Measurements from ENCODE around the gene NFIX.

NFIX gene

GRCh38 chr19:13033819-13034611 is 38.7 kb downstream of the NFIX start:
- Histone ChIP-seq H3K4me3 (ENCODE audit: low read length) (no peak overlapping the region), H3K36me3 (ENCODE audit: insufficient read depth, low read length) (no peaks in the 10 kb centered on the region), H3K4me1 (ENCODE audit: insufficient read depth, low read length) (peaks cover 2% of the 10 kb centered on the region; the same call in 1 of the 2 replicates), H3K27ac (ENCODE audit: low read depth, low read length) (no peak overlapping the region), H3K27me3 (ENCODE audit: insufficient read depth, low read length) (peaks cover 95% of the 10 kb centered on the region), H3K9me3 (ENCODE audit: insufficient read depth, low read depth, low read length) (no peaks in the 10 kb centered on the region), H3K9ac (ENCODE audit: low read depth, low read length) (no peak overlapping the region)
- WGBS = 62% methylated on average over 8 of the region's 8 CpGs

- WGBS = 95% methylated on average over 7 of the region's 8 CpGs
- no peaks in the 10 kb centered on the region for H3K36me3 ChIP-seq (ENCODE audit: insufficient read depth, low read length)
- H3K27me3 ChIP-seq (ENCODE audit: insufficient read depth, low read length) = peaks cover 95% of the 10 kb centered on the region
- no peak overlapping the region for H3K27ac ChIP-seq (ENCODE audit: low read depth, low read length)
- peaks cover 2% of the 10 kb centered on the region; the same call in 1 of the 2 replicates for H3K4me1 ChIP-seq (ENCODE audit: insufficient read depth, low read length)
- no peak overlapping the region for H3K9ac ChIP-seq (ENCODE audit: low read depth, low read length)
- H3K9me3 ChIP-seq (ENCODE audit: insufficient read depth, low read depth, low read length) = no peaks in the 10 kb centered on the region
- no peak overlapping the region for H3K4me3 ChIP-seq (ENCODE audit: low read length)
These were observed 39.4 kb downstream of the NFIX start for GRCh38 chr19:13034636-13035035.

GRCh38 chr19:13035820-13036365 is 40.6 kb downstream of the NFIX start:
- no peak overlapping the region for H3K27ac ChIP-seq (ENCODE audit: low read depth, low read length)
- 83% methylated on average over 13 of the region's 13 CpGs for WGBS
- H3K9me3 ChIP-seq (ENCODE audit: insufficient read depth, low read depth, low read length) = no peaks in the 10 kb centered on the region
- H3K9ac ChIP-seq (ENCODE audit: low read depth, low read length) = no peak overlapping the region
- no peaks in the 10 kb centered on the region for H3K36me3 ChIP-seq (ENCODE audit: insufficient read depth, low read length)
- H3K4me1 ChIP-seq (ENCODE audit: insufficient read depth, low read length) = peaks cover 2% of the 10 kb centered on the region; the same call in 1 of the 2 replicates
- peaks cover 95% of the 10 kb centered on the region for H3K27me3 ChIP-seq (ENCODE audit: insufficient read depth, low read length)
- no peak overlapping the region for H3K4me3 ChIP-seq (ENCODE audit: low read length)

- Histone ChIP-seq H3K27me3 (ENCODE audit: insufficient read depth, low read length) (peaks cover 93% of the 10 kb centered on the region), H3K4me3 (ENCODE audit: low read length) (no peak overlapping the region), H3K36me3 (ENCODE audit: insufficient read depth, low read length) (no peaks in the 10 kb centered on the region), H3K4me1 (ENCODE audit: insufficient read depth, low read length) (peaks cover 2% of the 10 kb centered on the region; the same call in 1 of the 2 replicates), H3K9me3 (ENCODE audit: insufficient read depth, low read depth, low read length) (no peaks in the 10 kb centered on the region), H3K9ac (ENCODE audit: low read depth, low read length) (no peak overlapping the region), H3K27ac (ENCODE audit: low read depth, low read length) (no peak overlapping the region)
- 59% methylated on average over 16 of the region's 18 CpGs for WGBS
These were observed 41.2 kb downstream of the NFIX start for GRCh38 chr19:13036366-13036976.

- 53% methylated on average over 7 of the region's 7 CpGs for WGBS
- no peak overlapping the region for H3K9ac ChIP-seq (ENCODE audit: low read depth, low read length)
- peaks cover 2% of the 10 kb centered on the region; the same call in 1 of the 2 replicates for H3K4me1 ChIP-seq (ENCODE audit: insufficient read depth, low read length)
- no peak overlapping the region for H3K27ac ChIP-seq (ENCODE audit: low read depth, low read length)
- no peaks in the 10 kb centered on the region for H3K9me3 ChIP-seq (ENCODE audit: insufficient read depth, low read depth, low read length)
- H3K36me3 ChIP-seq (ENCODE audit: insufficient read depth, low read length) = no peaks in the 10 kb centered on the region
- peaks cover 86% of the 10 kb centered on the region for H3K27me3 ChIP-seq (ENCODE audit: insufficient read depth, low read length)
- H3K4me3 ChIP-seq (ENCODE audit: low read length) = no peak overlapping the region
These were observed 41.9 kb downstream of the NFIX start for GRCh38 chr19:13037161-13037560.

- Histone ChIP-seq H3K36me3 (ENCODE audit: insufficient read depth, low read length) (no peaks in the 10 kb centered on the region), H3K27me3 (ENCODE audit: insufficient read depth, low read length) (peaks cover 84% of the 10 kb centered on the region), H3K9me3 (ENCODE audit: insufficient read depth, low read depth, low read length) (no peaks in the 10 kb centered on the region), H3K4me1 (ENCODE audit: insufficient read depth, low read length) (no peaks in the 10 kb centered on the region; the same call in 1 of the 2 replicates), H3K27ac (ENCODE audit: low read depth, low read length) (no peak overlapping the region), H3K9ac (ENCODE audit: low read depth, low read length) (no peak overlapping the region), H3K4me3 (ENCODE audit: low read length) (no peak overlapping the region)
- WGBS = 73% methylated on average over 7 of the region's 7 CpGs
These were observed 42.5 kb downstream of the NFIX start for GRCh38 chr19:13037731-13038130.

GRCh38 chr19:13038306-13039210 is 43.3 kb downstream of the NFIX start:
- no peak overlapping the region for H3K9ac ChIP-seq (ENCODE audit: low read depth, low read length)
- H3K9me3 ChIP-seq (ENCODE audit: insufficient read depth, low read depth, low read length) = no peaks in the 10 kb centered on the region
- H3K27me3 ChIP-seq (ENCODE audit: insufficient read depth, low read length) = peaks cover 84% of the 10 kb centered on the region
- no peak overlapping the region for H3K4me3 ChIP-seq (ENCODE audit: low read length)
- no peak overlapping the region for H3K27ac ChIP-seq (ENCODE audit: low read depth, low read length)
- H3K36me3 ChIP-seq (ENCODE audit: insufficient read depth, low read length) = no peaks in the 10 kb centered on the region
- WGBS = 92% methylated on average over 13 of the region's 13 CpGs
- H3K4me1 ChIP-seq (ENCODE audit: insufficient read depth, low read length) = no peaks in the 10 kb centered on the region; the same call in 1 of the 2 replicates

- Histone ChIP-seq H3K27me3 (ENCODE audit: insufficient read depth, low read length) (peaks cover 84% of the 10 kb centered on the region), H3K27ac (ENCODE audit: low read depth, low read length) (no peak overlapping the region), H3K4me1 (ENCODE audit: insufficient read depth, low read length) (no peaks in the 10 kb centered on the region; the same call in 1 of the 2 replicates), H3K4me3 (ENCODE audit: low read length) (no peak overlapping the region), H3K36me3 (ENCODE audit: insufficient read depth, low read length) (no peaks in the 10 kb centered on the region), H3K9me3 (ENCODE audit: insufficient read depth, low read depth, low read length) (no peaks in the 10 kb centered on the region), H3K9ac (ENCODE audit: low read depth, low read length) (no peak overlapping the region)
- WGBS = 81% methylated on average over 6 of the region's 8 CpGs
These were observed 44.0 kb downstream of the NFIX start for GRCh38 chr19:13039211-13039789.

GRCh38 chr19:13040232-13040947 is 45.1 kb downstream of the NFIX start:
- Histone ChIP-seq H3K9me3 (ENCODE audit: insufficient read depth, low read depth, low read length) (no peaks in the 10 kb centered on the region), H3K27me3 (ENCODE audit: insufficient read depth, low read length) (peaks cover 84% of the 10 kb centered on the region), H3K36me3 (ENCODE audit: insufficient read depth, low read length) (no peaks in the 10 kb centered on the region), H3K4me3 (ENCODE audit: low read length) (no peak overlapping the region), H3K4me1 (ENCODE audit: insufficient read depth, low read length) (no peaks in the 10 kb centered on the region; the same call in 1 of the 2 replicates), H3K27ac (ENCODE audit: low read depth, low read length) (no peak overlapping the region), H3K9ac (ENCODE audit: low read depth, low read length) (no peak overlapping the region)
- WGBS = 90% methylated on average over 15 of the region's 15 CpGs

GRCh38 chr19:13040948-13041292 is 45.6 kb downstream of the NFIX start:
- Histone ChIP-seq H3K27ac (ENCODE audit: low read depth, low read length) (no peak overlapping the region), H3K9ac (ENCODE audit: low read depth, low read length) (no peak overlapping the region)

More at GRCh38 chr19:13040948-13041292, 45.6 kb downstream of the NFIX start:
- no peaks in the 10 kb centered on the region for H3K36me3 ChIP-seq (ENCODE audit: insufficient read depth, low read length)
- peaks cover 84% of the 10 kb centered on the region for H3K27me3 ChIP-seq (ENCODE audit: insufficient read depth, low read length)
- no peaks in the 10 kb centered on the region; the same call in 1 of the 2 replicates for H3K4me1 ChIP-seq (ENCODE audit: insufficient read depth, low read length)
- 85% methylated on average over 3 of the region's 4 CpGs for WGBS
- H3K9me3 ChIP-seq (ENCODE audit: insufficient read depth, low read depth, low read length) = no peaks in the 10 kb centered on the region
- no peak overlapping the region for H3K4me3 ChIP-seq (ENCODE audit: low read length)

Measured in HUES64 (cell line).